ENCODE measurements around the gene XPO4. TPM values are rescaled to one million over a fixed set of nuclear protein-coding genes. Genes with fewer than 3 reads are reported as not detected.

Gene XPO4
- total RNA-seq, 1 experiment from 2014 or later = 34.9 TPM

DNA sequence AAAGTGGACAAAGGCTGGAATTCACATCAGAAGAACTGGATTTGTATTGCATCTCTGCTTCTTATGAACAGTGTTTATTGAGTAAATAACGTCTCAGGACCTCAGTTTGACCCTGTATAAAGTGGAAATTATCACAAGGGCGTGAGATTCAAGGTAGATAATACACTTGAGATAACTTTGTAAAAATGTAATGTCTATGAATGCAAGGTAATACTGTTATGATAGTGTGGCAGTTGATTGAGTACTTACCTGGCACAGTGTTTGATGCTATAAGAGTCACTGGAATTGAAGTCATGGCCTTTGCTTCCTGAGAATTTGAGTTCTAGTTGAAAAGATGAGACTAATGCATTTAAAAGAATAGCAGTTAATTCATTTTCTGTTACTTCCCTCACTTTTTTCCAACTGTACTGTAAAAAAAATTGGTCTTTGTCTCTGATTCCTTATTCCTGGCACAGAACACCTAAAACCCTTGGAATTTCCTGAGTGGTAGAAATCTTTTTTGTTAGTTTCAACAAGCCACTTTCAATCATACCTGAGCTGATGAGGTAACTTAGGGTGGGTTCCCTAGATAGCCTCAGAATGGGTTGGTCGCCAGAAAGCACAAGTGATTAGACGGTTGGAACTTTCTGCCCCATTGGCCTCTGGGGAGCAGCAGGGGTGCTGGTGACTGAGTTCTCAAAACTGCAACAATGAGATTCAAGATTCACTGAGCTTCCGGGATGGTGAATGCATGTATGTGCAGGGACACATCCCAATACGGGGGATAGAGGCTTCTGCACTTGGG lies 6.4 kb upstream of the XPO4 start:
- H3K4me1 Mint-ChIP-seq = no peaks in the 10 kb centered on the region
- H3K27me3 Mint-ChIP-seq (ENCODE audit: low read depth) = no peaks in the 10 kb centered on the region; the same call in 1 of the 2 replicates
- peaks cover 10% of the 10 kb centered on the region for H3K9me3 Mint-ChIP-seq
- H3K36me3 Mint-ChIP-seq = peaks cover 3% of the 10 kb centered on the region
- H3K27ac Mint-ChIP-seq = no peak overlapping the region
- no peak for DNase-seq (ENCODE audit: low spot score)
- ChIA-PET POLR2A (no interaction called here), CTCF (no interaction called here)
- TF ChIP-seq RORB (CRISPR knock-in tag; IDR thresholded peaks at IDR 0.05) (no peak), RELA (CRISPR knock-in tag; IDR thresholded peaks at IDR 0.05; ENCODE audit: borderline replicate concordance) (no peak), TCF7 (CRISPR knock-in tag; IDR thresholded peaks at IDR 0.05; ENCODE audit: low read depth) (no peak), HMGA2 (CRISPR knock-in tag; IDR thresholded peaks at IDR 0.05) (no peak), FOXP1 (CRISPR knock-in tag; IDR thresholded peaks at IDR 0.05; ENCODE audit: borderline replicate concordance) (no peak), EMX1 (CRISPR knock-in tag; IDR thresholded peaks at IDR 0.05) (no peak), ZNF263 (CRISPR knock-in tag; IDR thresholded peaks at IDR 0.05; ENCODE audit: low read depth) (no peak), ESRRA (CRISPR knock-in tag; IDR thresholded peaks at IDR 0.05; ENCODE audit: borderline replicate concordance) (no peak)
- TF ChIP-seq, protein P1, sequence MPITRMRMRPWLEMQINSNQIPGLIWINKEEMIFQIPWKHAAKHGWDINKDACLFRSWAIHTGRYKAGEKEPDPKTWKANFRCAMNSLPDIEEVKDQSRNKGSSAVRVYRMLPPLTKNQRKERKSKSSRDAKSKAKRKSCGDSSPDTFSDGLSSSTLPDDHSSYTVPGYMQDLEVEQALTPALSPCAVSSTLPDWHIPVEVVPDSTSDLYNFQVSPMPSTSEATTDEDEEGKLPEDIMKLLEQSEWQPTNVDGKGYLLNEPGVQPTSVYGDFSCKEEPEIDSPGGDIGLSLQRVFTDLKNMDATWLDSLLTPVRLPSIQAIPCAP (CRISPR knock-in tag; IDR thresholded peaks at IDR 0.05) = no peak
- TF ChIP-seq, protein P2, sequence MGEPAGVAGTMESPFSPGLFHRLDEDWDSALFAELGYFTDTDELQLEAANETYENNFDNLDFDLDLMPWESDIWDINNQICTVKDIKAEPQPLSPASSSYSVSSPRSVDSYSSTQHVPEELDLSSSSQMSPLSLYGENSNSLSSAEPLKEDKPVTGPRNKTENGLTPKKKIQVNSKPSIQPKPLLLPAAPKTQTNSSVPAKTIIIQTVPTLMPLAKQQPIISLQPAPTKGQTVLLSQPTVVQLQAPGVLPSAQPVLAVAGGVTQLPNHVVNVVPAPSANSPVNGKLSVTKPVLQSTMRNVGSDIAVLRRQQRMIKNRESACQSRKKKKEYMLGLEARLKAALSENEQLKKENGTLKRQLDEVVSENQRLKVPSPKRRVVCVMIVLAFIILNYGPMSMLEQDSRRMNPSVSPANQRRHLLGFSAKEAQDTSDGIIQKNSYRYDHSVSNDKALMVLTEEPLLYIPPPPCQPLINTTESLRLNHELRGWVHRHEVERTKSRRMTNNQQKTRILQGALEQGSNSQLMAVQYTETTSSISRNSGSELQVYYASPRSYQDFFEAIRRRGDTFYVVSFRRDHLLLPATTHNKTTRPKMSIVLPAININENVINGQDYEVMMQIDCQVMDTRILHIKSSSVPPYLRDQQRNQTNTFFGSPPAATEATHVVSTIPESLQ (CRISPR knock-in tag; IDR thresholded peaks at IDR 0.05) = no peak
- no peak for ATAC-seq
- H3K4me3 Mint-ChIP-seq = no peak overlapping the region

DNA sequence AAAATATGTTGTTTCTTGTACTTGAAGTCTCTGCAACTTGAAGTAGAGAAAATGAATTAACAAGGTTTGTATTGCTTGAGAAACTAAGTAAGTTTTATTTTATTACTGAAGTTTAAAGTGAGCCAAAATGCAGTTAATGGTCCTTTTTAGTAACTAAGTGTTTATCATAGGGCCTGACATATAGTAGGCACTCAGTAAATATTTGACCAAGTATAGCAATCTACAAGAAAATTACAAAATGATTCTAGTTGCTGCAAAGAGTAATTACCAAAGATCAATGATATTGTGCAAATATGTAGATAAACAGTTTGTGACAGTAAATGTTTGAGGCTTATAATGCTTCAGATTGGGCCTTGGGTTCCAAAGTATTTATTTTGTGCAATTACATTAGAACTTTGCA lies 2.4 kb upstream of the XPO4 start:
- ChIA-PET CTCF (interaction anchor here (0.9 kb wide), 1 partner anchor 20 kb away, joined by 4 read pairs; no protein-coding TSS in a partner anchor), POLR2A (no interaction called here)
- H3K4me1 Mint-ChIP-seq = peaks cover 15% of the 10 kb centered on the region
- no peak overlapping the region for H3K27ac Mint-ChIP-seq
- ATAC-seq (no peak), DNase-seq (ENCODE audit: low spot score) (no peak)
- no peak overlapping the region for H3K4me3 Mint-ChIP-seq
- H3K9me3 Mint-ChIP-seq = no peaks in the 10 kb centered on the region
- H3K27me3 Mint-ChIP-seq (ENCODE audit: low read depth) = no peaks in the 10 kb centered on the region
- peaks cover 1% of the 10 kb centered on the region; the same call in 1 of the 2 replicates for H3K36me3 Mint-ChIP-seq
- TF ChIP-seq, protein P3, sequence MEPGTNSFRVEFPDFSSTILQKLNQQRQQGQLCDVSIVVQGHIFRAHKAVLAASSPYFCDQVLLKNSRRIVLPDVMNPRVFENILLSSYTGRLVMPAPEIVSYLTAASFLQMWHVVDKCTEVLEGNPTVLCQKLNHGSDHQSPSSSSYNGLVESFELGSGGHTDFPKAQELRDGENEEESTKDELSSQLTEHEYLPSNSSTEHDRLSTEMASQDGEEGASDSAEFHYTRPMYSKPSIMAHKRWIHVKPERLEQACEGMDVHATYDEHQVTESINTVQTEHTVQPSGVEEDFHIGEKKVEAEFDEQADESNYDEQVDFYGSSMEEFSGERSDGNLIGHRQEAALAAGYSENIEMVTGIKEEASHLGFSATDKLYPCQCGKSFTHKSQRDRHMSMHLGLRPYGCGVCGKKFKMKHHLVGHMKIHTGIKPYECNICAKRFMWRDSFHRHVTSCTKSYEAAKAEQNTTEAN (CRISPR knock-in tag; IDR thresholded peaks at IDR 0.05) = no peak
- no peak for TF ChIP-seq ZNF671 (CRISPR knock-in tag; IDR thresholded peaks at IDR 0.05)
- no peak for TF ChIP-seq ESRRA (CRISPR knock-in tag; IDR thresholded peaks at IDR 0.05; ENCODE audit: borderline replicate concordance)
- TF ChIP-seq, protein P4, sequence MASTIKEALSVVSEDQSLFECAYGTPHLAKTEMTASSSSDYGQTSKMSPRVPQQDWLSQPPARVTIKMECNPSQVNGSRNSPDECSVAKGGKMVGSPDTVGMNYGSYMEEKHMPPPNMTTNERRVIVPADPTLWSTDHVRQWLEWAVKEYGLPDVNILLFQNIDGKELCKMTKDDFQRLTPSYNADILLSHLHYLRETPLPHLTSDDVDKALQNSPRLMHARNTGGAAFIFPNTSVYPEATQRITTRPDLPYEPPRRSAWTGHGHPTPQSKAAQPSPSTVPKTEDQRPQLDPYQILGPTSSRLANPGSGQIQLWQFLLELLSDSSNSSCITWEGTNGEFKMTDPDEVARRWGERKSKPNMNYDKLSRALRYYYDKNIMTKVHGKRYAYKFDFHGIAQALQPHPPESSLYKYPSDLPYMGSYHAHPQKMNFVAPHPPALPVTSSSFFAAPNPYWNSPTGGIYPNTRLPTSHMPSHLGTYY (CRISPR knock-in tag; IDR thresholded peaks at IDR 0.05) = no peak
- TF ChIP-seq, protein P5, sequence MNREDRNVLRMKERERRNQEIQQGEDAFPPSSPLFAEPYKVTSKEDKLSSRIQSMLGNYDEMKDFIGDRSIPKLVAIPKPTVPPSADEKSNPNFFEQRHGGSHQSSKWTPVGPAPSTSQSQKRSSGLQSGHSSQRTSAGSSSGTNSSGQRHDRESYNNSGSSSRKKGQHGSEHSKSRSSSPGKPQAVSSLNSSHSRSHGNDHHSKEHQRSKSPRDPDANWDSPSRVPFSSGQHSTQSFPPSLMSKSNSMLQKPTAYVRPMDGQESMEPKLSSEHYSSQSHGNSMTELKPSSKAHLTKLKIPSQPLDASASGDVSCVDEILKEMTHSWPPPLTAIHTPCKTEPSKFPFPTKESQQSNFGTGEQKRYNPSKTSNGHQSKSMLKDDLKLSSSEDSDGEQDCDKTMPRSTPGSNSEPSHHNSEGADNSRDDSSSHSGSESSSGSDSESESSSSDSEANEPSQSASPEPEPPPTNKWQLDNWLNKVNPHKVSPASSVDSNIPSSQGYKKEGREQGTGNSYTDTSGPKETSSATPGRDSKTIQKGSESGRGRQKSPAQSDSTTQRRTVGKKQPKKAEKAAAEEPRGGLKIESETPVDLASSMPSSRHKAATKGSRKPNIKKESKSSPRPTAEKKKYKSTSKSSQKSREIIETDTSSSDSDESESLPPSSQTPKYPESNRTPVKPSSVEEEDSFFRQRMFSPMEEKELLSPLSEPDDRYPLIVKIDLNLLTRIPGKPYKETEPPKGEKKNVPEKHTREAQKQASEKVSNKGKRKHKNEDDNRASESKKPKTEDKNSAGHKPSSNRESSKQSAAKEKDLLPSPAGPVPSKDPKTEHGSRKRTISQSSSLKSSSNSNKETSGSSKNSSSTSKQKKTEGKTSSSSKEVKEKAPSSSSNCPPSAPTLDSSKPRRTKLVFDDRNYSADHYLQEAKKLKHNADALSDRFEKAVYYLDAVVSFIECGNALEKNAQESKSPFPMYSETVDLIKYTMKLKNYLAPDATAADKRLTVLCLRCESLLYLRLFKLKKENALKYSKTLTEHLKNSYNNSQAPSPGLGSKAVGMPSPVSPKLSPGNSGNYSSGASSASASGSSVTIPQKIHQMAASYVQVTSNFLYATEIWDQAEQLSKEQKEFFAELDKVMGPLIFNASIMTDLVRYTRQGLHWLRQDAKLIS (CRISPR knock-in tag; IDR thresholded peaks at IDR 0.05; ENCODE audit: borderline replicate concordance) = no peak
- no peak for TF ChIP-seq CREB1 (CRISPR knock-in tag; IDR thresholded peaks at IDR 0.05)
- no peak for TF ChIP-seq GABPB1 (CRISPR knock-in tag; IDR thresholded peaks at IDR 0.05)
- TF ChIP-seq, protein P6, sequence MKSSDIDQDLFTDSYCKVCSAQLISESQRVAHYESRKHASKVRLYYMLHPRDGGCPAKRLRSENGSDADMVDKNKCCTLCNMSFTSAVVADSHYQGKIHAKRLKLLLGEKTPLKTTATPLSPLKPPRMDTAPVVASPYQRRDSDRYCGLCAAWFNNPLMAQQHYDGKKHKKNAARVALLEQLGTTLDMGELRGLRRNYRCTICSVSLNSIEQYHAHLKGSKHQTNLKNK (CRISPR knock-in tag; IDR thresholded peaks at IDR 0.05) = no peak
- TF ChIP-seq, protein P7, sequence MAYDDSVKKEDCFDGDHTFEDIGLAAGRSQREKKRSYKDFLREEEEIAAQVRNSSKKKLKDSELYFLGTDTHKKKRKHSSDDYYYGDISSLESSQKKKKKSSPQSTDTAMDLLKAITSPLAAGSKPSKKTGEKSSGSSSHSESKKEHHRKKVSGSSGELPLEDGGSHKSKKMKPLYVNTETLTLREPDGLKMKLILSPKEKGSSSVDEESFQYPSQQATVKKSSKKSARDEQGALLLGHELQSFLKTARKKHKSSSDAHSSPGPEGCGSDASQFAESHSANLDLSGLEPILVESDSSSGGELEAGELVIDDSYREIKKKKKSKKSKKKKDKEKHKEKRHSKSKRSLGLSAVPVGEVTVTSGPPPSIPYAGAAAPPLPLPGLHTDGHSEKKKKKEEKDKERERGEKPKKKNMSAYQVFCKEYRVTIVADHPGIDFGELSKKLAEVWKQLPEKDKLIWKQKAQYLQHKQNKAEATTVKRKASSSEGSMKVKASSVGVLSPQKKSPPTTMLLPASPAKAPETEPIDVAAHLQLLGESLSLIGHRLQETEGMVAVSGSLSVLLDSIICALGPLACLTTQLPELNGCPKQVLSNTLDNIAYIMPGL (CRISPR knock-in tag; IDR thresholded peaks at IDR 0.05) = no peak
- TF ChIP-seq, protein P8, sequence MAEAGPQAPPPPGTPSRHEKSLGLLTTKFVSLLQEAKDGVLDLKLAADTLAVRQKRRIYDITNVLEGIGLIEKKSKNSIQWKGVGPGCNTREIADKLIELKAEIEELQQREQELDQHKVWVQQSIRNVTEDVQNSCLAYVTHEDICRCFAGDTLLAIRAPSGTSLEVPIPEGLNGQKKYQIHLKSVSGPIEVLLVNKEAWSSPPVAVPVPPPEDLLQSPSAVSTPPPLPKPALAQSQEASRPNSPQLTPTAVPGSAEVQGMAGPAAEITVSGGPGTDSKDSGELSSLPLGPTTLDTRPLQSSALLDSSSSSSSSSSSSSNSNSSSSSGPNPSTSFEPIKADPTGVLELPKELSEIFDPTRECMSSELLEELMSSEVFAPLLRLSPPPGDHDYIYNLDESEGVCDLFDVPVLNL (CRISPR knock-in tag; IDR thresholded peaks at IDR 0.05; ENCODE audit: borderline replicate concordance, low read depth) = no peak
- no peak for TF ChIP-seq SP1 (CRISPR knock-in tag; conservative IDR thresholded peaks at IDR 0.05)
- TF ChIP-seq CREM (CRISPR knock-in tag; IDR thresholded peaks at IDR 0.05) = no peak
- no peak for TF ChIP-seq CBFB (CRISPR knock-in tag; IDR thresholded peaks at IDR 0.05; ENCODE audit: low read depth)

Data from WTC11 (cell line).